Stimulated activated CD4-positive, alpha-beta T cell treated with anti-CD3 and anti-CD28 coated beads, Interleukin-1b, Interleukin-23, amount 100 ng/mL, for 1 hour (primary cell): Measurements from ENCODE around the gene TTC28.
"Not testable (repeated sequence)": the region's sequence is repeated elsewhere in the genome, so short reads cannot be mapped to it uniquely, and the experiment has no call there.

Experiments
- DNase-seq, 2 donors: peaks; one replicate each; pipeline ENCODE4 v3.0.0-alpha.2; 2020; ENCODE audit warnings: low read depth in 2 of 2

The TTC28 gene

DNA sequence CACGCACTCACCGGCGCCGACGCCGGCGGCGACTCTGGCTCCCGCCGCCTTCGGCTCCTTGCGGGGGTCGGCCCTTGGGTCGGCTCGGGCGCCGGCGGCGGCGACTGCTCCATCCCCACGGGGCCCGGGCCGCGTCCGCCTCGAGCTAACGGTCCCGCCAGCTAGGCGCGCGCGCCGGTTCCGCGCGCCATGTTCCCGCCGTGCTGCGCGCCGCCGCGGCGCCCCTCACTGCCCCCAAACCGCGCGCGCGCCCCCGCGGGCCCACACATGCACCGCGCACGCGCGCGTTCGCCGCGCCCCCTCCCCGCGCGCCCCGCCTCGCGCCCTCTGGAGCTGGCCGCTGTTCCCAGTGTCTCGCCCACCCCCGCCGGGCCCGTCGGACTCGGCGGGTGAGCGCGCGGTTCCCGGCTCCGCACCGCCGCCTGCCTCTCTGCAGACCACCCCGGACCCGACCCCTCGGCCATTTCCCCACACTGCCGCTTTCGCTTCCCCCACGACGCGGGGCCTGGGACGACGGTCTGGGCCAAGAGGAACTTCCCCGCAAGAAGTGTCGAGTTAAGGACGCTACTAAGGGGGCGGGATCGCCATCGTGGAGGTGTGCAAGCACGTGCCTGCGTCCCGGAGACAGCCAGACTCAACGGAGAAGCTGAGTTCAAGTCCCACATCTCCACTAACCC, at the start of gene TTC28:
Gene TTC28 (minus strand): TSS at position 230 of the 677 bp plus-strand sequence. CDS start 117 bp downstream, at position 113.
- not testable (repeated sequence) for DNase-seq

DNA sequence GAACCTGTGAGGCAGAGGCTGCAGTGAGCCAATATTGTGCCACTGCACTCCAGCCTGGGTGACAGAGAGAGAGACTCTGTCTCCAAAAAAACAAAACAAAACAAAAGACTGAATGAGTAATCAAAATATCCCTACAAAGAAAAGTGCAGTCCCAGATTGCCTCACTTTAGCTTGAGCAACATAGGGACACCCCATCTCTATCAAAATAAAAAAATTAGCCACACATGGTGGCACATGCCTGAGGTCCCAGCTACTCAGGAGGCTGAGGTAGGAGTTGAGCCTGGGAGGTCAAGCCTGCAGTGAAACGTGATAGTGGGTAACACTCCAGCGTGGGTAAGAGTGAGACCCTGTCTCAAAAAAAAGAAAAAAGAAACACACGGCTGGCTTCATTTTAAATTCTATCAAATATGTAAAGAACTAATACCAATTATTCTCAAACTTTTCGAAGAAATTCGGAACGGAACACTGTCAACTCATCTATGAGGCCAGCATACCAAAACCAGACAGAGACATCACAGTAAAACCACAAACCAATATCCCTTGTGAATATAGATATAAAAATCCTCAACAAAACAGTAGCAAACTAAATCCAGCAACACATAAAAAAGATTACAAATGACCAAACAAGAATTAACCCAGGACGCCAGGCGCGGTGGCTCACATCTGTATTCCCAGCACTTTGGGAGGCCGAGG, 49.1 kb upstream of the TTC28 start:
- no peak for DNase-seq

DNA sequence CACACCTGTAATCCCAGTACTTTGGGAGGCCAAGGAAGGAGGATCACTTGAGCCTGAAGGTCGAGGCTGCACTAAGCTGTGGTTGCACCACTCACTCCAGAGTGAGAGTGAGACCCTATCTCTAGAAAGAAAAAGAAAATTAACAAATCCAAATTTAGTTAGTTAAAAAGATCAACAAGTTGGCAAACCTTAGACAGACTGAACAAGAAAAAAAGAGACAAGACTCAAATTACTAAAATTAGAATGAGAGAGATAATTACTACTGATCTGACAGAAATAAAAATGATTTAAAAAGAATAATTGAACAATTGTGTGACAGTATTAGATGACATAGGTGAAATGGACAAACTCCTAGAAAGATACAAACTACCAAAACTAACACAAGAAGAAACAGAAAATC, 48.4 kb upstream of the TTC28 start:
- DNase-seq = no peak

DNA sequence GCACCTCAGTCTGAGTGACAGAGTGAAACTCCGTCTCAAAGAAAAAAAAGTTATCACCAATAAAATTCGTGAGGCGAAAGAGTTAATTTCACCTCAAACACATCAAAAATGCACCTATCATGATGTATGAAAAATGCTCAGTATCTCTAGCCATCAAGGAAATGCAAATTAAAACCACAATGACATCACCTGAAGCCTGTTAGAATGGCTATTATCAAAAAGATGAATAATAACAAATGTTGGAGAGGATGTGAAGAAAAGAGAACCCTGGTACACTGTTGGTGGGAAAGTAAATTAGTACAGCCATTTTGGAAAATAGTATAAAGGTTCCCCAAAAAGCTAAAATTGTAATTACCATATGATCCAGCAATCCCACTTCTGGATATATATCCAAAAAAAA, 38.4 kb upstream of the TTC28 start:
- no peak for DNase-seq

DNA sequence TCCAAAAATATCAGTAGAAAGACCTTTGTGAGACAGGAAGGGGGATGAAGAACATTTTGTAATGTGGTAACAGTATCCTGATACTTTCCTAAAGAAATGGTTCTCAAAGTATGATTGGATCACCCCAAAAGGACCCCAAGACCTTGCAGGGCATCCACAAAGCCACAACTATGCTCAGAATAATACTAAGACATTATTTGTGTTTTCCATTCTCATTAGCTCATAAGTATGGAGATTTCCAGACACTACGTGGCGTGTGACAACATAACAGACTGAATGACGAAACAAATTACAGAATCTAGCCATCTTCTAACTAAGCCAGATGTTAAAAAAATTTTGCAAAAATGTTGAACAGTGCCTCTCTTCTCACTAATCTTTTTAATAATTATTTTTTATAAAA, 37.0 kb upstream of the TTC28 start:
- DNase-seq = no peak

DNA sequence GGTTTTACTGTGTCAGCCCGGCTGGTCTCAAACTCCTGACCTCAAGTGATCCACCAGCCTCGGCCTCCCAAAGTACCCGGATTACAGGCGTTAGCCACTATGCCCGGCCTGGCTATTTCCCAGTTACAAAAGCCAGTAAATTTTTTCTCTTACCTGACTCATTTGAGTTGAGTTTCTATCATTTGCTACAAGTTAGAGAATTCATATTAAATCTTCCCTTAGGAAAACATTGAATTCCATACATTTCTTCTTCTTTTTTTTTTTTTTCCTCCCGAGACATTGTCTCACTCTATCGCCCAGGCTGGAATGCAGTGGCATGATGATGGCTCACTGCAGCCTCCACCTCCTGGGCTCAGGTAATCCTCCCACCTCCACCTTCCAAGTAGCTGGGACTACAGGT, 36.0 kb upstream of the TTC28 start:
- no peak for DNase-seq

DNA sequence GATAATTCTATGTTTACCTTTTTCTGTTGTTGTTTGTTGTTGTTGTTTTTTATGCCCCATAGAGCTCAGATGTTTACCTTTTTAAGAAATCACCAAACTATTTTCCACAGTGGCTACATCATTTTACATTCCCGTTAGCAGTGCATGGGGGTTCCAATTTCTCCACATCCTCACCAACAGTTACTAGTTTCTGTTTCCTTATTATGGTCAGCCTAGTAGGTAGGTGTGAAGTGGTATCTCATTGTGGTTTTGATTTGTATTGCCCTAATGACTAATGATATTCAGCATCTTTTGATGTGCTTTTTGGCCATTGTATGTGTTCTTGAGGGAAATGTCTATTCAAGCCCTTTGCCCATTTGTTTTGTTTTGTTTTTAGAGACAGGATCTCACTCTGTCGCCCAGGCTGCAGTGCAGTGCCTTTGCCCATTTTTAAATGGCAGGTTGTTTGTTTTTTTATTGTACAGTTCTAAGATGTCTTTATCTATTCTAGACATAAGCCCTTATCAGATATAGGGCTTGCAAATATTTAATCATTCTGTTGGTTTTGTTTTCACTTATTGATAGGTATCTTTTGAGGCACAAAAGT, 34.5 kb upstream of the TTC28 start:
- DNase-seq = no peak

DNA sequence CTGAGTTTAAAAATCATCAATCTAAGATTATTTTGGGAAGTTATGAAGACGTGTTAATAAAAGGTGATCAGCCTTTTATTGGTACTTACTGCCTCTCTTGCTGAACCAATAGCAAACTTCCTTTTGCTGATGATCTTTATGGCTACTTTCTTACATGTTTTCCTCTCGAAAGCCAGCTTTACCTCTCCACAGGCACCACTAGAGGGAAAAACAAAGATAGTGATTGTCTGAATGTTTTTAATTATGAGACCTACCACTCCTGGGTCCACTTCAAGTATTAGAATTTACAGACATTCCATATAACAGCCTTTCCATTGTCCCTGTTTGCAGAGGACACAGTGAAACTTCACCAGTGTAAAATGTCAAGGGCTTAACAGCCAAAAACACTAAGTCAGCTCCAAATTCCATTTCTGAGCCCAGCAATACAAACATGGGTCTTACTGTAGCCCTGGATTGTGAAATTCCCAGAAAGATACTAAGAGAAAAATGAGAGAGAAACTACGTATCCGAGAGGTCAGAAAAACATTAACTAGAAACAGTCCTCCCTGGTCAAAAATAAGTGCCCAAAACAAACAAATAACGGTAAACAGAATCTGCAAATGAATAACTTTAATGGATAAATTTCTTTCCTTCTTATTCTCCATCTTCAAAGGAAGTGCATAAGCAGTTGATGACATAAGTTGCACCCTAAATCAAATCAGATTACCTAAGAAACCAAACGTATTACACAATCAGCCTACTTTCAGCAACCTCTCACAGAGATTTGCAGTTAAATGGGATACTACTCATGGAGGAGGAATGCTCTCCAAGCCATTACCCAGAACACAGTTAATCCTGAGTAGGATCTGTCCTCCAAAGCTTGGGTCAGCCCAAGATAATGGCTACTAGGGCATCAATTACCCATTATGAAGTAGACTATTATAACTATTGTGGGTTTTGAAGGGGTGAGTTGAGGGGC, 32.5 kb upstream of the TTC28 start:
- DNase-seq = no peak

DNA sequence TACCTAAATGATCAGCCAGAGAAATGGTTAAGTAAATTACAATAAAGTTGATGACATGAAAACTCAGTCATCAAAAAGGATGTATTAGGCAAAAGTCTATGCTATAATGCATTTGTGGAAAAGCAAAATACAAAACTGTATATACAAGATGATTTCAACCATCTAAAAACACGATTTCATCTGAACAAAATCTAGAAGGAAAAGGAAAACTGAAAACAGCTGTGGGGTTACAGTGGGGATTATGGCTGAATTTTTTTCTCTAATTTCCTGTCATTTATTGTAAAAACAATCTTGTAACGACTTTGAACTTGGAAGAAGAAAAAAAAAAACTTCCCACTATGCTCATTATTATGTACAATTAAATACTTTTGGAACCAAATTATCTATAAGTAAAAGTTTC, 31.7 kb upstream of the TTC28 start:
- DNase-seq = no peak

DNA sequence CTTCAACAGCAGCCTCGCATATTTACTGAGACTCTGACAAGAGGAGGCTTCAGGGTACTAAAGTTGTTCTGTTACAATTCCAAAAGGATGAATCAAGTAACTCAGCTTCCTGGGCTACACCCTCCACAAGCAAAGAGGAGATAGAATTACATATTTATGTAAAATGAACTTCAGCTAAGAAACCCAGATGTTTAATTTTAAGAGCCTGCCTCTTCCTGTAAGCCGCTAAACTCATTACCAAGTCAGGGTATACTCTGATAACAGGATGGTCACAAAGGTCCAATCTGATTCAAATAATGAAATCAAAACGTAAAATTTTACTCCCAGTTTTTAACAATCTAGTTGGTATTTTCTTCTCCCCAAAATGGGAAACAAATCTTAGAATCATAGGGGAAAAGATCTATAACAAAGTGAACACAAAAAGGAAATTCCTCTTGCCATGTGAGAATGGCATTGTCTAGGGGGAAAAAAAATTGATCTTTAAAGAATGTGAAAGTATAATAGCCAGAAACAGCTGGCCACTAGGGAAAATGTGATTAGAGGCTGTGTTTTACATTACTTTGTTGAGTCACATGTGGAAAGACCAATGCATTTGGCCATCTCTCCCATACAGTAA, 31.0 kb upstream of the TTC28 start:
- DNase-seq = no peak

DNA sequence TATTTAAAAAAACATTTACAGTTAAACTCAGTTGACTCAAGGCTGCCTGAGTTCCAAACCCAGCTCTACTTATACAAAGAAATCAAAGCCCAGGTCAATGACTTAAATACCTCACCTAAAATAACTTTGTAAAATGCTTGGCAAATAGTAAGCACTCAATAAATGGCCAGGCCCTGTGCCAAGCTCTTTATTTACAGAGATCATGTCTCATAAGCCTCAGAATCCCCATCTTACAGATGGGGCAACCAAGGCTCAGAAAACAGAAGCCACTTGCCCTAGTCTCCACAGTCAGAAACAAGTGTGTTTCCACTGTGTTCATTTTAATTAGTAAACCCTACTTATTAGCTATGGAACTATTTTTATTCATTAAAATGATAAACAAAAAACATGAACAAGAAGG, 30.5 kb upstream of the TTC28 start:
- no peak for DNase-seq

DNA sequence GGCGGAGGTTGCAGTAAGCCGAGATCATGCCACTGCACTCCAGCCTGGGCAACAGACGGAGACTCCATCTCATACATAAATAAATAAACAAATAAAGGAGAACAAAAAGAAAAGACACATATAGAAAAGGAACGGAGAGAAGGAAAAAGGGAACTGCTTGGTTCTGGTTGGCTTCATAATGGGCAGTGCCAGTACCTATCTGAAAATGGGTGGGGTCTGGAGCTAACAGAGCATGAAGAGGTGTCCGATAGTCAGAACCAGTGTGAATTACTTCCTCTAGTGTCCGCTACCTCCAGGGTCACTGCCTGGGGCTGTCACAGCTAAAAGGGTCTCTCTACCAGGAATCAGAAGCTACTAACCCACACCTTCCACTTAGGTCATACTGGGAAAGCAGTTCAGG, 27.2 kb upstream of the TTC28 start:
- DNase-seq = no peak

DNA sequence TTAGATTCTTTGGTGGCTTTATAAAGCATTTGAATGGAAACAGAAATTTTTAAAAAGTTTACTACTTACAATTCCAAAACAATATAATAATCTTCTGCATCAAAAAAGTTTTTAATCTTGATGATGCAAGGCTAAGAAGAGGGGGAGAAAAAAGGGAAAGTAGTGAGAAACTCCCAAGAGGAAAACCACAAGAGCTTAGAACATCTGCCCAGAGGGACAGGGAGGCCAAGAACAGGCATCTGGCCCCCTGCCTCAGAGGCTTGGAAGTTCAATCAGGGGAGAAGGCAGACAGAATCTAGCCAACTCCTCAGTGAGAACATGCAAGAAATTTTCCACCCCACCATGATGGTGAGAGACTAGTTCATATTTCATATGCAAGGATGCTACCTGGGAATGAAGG, 23.8 kb upstream of the TTC28 start:
- DNase-seq = no peak

DNA sequence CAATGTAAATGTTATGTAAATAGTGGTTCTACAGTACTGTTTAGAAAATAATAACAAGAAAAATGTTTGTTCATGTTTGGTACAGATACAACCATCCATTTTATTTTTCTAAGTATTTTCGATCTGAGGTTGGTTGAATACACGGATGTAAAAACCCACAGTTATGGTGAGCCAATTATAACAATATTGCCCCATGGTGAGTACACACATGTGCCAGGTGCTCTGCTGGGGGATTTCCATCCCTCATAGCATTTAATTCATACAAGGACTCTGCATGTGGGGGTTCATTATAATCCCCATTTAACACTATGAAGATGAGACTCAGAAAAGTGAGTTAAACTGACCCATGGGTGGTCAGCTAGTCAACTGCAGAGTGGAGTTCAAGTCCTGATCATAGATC, 23.3 kb upstream of the TTC28 start:
- no peak for DNase-seq

DNA sequence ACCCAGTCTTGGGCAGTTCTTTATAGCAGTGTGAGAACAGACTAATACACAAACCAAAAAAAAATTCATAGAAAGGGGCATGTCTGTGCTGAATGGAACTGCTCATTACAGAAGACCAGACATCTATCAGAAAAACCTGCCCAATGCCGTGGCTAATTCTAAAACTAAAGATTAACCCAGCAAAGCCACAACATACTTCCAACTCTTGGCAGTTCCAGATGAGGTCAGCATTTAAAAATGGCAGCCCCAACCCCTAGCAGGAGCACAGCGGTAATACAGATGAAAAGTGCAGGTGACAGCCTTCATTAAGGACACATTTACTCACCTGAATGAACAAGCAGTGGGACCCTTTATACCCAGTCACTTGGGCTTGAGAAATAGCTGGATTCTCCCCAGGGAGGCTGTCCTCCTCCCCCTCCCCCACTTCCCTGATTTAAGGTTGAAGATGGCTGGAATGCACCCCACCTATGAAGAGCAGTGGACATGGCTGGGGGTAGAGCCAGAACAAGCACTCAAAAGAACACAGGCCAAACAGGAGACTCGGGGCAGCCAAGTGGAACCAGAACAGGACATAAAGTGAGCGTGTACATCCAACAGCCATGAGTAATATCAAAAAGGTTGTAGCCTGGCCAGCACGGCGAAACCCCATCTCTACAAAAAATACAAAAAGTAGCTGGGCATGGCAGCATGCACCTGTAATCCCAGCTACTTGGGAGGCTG, 13.6 kb upstream of the TTC28 start:
- not testable (repeated sequence) for DNase-seq

DNA sequence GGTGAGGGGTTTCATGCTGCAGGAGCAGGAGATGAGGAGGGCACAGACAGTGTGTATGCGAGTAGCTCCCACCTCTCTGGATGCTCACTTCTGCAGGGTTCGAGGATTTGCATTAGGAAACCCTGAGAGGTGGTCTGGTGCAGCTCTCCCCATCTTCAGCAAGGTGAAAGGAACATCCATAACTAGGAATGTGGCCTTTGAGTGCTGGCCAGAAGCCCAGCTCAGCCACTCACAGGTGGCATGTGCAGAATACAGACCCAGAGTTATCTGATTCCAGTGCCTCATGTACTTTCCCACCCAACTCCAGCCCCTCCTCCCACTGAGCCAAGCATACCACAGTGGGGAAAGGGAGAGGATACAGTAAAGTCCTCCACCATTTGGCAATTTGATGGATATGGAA, 10.2 kb upstream of the TTC28 start:
- DNase-seq = not testable (repeated sequence)

DNA sequence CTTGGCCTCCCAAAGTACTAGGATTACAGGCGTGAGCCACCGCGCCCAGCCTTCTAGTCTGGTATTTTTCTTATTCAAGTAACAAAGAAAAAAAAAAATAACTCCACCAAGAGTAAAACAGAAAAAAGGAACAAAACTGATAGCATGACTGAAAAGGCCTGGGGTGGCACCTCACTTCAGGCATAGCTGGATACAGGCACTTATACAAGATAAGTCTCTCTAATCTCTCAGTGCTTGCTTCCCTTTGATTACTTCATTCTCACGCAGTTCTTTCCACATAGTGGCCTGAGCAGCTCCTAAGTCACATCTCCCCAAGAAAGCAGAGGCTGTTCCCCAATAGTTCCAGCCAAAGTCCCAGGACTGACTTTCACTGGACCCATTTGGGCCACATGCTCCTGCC, 3.3 kb upstream of the TTC28 start:
- DNase-seq = not testable (repeated sequence)

DNA sequence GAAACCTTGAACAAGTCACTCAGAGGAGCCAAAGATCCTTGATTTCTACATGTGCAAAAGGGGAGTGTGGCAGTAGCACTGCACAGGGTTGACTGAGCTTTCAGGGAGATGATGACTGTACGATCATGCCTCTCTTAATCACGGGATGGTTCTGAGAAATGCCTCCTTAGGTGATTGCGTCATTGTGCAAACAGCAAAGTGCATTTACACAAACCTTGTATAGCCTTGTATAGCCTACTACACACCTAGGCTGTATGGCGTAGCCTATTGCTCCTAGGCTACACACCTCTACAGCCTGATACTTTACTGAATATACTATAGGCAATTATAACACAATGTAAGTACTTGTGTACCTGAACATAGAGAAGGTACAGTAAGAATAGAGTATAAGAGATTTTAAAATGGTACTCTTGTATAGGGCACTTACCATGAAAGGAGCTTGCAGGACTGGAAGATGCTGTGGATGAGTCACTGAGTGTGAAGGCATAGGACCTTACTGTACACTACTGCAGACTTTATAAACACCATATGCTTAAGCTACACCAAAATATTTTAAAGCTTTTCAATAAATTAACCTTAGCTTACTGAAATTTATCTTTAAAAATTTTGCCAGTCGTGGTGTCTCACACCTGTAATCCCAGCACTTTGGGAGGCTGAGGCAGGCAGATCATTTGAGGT, 1.3 kb upstream of the TTC28 start:
- not testable (repeated sequence) for DNase-seq

DNA sequence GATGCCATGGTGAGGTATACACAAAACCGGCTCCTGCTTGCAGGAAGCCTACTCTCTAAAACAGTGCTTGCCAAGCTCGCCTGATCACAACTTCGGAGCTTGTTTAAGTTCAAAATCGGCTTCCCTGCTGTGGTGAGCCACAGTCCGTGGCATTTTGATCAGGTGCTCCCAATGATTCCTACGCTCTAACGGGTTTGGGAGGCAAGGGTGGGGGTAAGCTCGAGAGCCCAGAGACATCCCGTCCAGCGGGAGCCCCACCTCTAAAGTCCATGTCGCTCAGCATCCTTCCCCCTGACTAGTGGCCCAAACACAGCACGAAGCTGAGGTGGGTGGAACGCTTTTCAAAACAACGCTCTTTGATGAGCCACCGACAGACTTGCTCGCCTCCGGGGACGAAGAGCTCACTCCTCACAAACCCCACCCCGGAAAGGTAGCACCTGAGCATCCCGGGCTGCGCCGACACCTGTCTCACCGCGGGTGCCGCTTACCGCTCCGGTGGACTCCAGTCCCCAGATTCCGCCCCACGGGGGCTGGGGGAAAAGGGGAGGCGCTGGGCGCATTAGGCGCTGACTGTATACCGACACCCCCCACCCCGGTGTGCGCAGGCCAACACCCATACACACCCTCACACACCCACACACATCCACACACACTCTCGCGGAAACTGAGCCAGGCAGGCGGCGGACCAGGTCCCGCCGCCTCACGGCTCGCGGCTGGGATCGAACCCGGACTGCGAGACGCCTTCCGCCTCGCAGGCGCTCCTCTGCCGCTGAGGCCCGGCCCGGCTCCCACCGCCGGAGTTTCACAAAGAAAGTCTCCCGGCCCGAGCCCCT, 646 bp downstream of the TTC28 start:
- DNase-seq = not testable (repeated sequence)
